Measurements from ENCODE around the gene AFM. TPM values are rescaled to one million over a fixed set of nuclear protein-coding genes. Genes with fewer than 3 reads are reported as not detected.

AFM gene
- total and polyA plus RNA-seq, 2 of the 13 experiments (the other 11 are each of a cell fraction or from before 2014, with no cell fraction given): 0.13 to 1.8 TPM

GRCh38 chr4:73432169-73433000 is 49.2 kb upstream of the AFM start (continued):
- TF ChIP-seq ZNF660 (CRISPR knock-in tag; IDR thresholded peaks at IDR 0.05; ENCODE audit: borderline replicate concordance, low read depth): no peak
- no peak for TF ChIP-seq MYPOP (CRISPR knock-in tag; IDR thresholded peaks at IDR 0.05)
- peak; percentile 84 for TF ChIP-seq HDAC2 (CRISPR knock-in tag; IDR thresholded peaks at IDR 0.05)
- no peak for TF ChIP-seq ZNF607 (CRISPR knock-in tag; IDR thresholded peaks at IDR 0.05; ENCODE audit: borderline replicate concordance)
- TF ChIP-seq ATAD3A (CRISPR knock-in tag; IDR thresholded peaks at IDR 0.05): no peak
- TF ChIP-seq HNRNPK (IDR thresholded peaks at IDR 0.05; ENCODE audit: low read depth, low read length, poor library complexity, severe bottlenecking): no peak
- TF ChIP-seq NFIC (IDR thresholded peaks at IDR 0.05; ENCODE audit: low read length): peak; percentile 99
- no peak for TF ChIP-seq SNRNP70 (IDR thresholded peaks at IDR 0.05; ENCODE audit: low read depth, low read length)
- TF ChIP-seq DZIP1 (CRISPR knock-in tag; IDR thresholded peaks at IDR 0.05): no peak
- TF ChIP-seq ZSCAN12 (CRISPR knock-in tag; IDR thresholded peaks at IDR 0.05): no peak
- TF ChIP-seq NR2F6 (IDR thresholded peaks at IDR 0.05): peak; percentile 70
- TF ChIP-seq NR2F6 (CRISPR knock-in tag; IDR thresholded peaks at IDR 0.05): peak; percentile 67
- peak; percentile 24; the same call in 1 of the 2 replicates for TF ChIP-seq WIZ (CRISPR knock-in tag; IDR thresholded peaks at IDR 0.05)
- peak; percentile 71; the same call in 1 of the 2 replicates for TF ChIP-seq ATF3 (CRISPR knock-in tag; IDR thresholded peaks at IDR 0.05)
- TF ChIP-seq ZNF816 (CRISPR knock-in tag; IDR thresholded peaks at IDR 0.05; ENCODE audit: borderline replicate concordance): no peak
- peak; percentile 89 for TF ChIP-seq NFKBIZ (CRISPR knock-in tag; IDR thresholded peaks at IDR 0.05)
- TF ChIP-seq HOXA5 (CRISPR knock-in tag; IDR thresholded peaks at IDR 0.05): peak; percentile 65; the same call in 1 of the 2 replicates
- TF ChIP-seq ZNF326 (CRISPR knock-in tag; IDR thresholded peaks at IDR 0.05; ENCODE audit: borderline replicate concordance): no peak
- no peak for TF ChIP-seq ZNF232 (CRISPR knock-in tag; IDR thresholded peaks at IDR 0.05; ENCODE audit: borderline replicate concordance)
- no peak for TF ChIP-seq USF2 (IDR thresholded peaks at IDR 0.05; ENCODE audit: low read depth, low read length)
- TF ChIP-seq USF2 (CRISPR knock-in tag; IDR thresholded peaks at IDR 0.05; ENCODE audit: borderline replicate concordance): no peak
- TF ChIP-seq ETV5 (CRISPR knock-in tag; IDR thresholded peaks at IDR 0.05; ENCODE audit: borderline replicate concordance): peak; percentile 63; the same call in 1 of the 2 replicates
- TF ChIP-seq TARDBP (CRISPR knock-in tag; IDR thresholded peaks at IDR 0.05): peak; percentile 16; the same call in 1 of the 2 replicates
- TF ChIP-seq ZNF510 (CRISPR knock-in tag; IDR thresholded peaks at IDR 0.05; ENCODE audit: low read depth): no peak
